HepG2 (cell line): Measurements from ENCODE around the gene RMRP. TPM values are rescaled to one million over a fixed set of nuclear protein-coding genes. Genes with fewer than 3 reads are reported as not detected.

ENCODE experiments used
- CAMTA2 ChIP-seq: sonication (generic); formaldehyde crosslinking; IDR thresholded peaks from 2 replicates; pipeline ENCODE4 v1.4.0; 2020; ENCODE audit warnings: mild to moderate bottlenecking, missing genetic modification reagents, borderline replicate concordance
- CREB1 ChIP-seq, 2 experiments: fragments of 450-650 bp in 1 of 2; IDR thresholded peaks; 2 replicates each; pipeline ENCODE4 v1.6.1; 2016 to 2017; ENCODE audit warnings: control low read depth in 1 of 2, mild to moderate bottlenecking in 1 of 2, missing compliant biosample characterization in 1 of 2, missing genetic modification characterization in 1 of 2
- ELF4 ChIP-seq: sonication (generic); formaldehyde crosslinking; IDR thresholded peaks from 2 replicates; pipeline ENCODE4 v1.5.0; 2020; ENCODE audit warnings: missing genetic modification reagents, mild to moderate bottlenecking, moderate library complexity, borderline replicate concordance
- FOXM1 ChIP-seq: sonication (generic); formaldehyde crosslinking; IDR thresholded peaks from 2 replicates; pipeline ENCODE4 v1.5.0; 2020; ENCODE audit warnings: missing genetic modification reagents
- GTF3A ChIP-seq: sonication (generic); formaldehyde crosslinking; conservative IDR thresholded peaks from 2 replicates; pipeline ENCODE4 v1.4.0; 2020; ENCODE audit warnings: mild to moderate bottlenecking, missing genetic modification reagents
- HIC2 ChIP-seq: sonication (generic); formaldehyde crosslinking; IDR thresholded peaks from 2 replicates; pipeline ENCODE4 v1.9.0; 2022; ENCODE audit warnings: low read depth, missing genetic modification reagents
- HOXA3 ChIP-seq: sonication (generic); formaldehyde crosslinking; IDR thresholded peaks from 2 replicates; pipeline ENCODE4 v1.5.0; 2020; ENCODE audit warnings: missing genetic modification reagents
- HOXA7 ChIP-seq: sonication (generic); formaldehyde crosslinking; IDR thresholded peaks from 2 replicates; pipeline ENCODE4 v1.8.1; 2022; ENCODE audit warnings: mild to moderate bottlenecking, missing genetic modification reagents, moderate library complexity
- IKZF5 ChIP-seq: IDR thresholded peaks from 2 replicates; pipeline ENCODE4 v1.6.1; 2018; ENCODE audit warnings: missing genetic modification reagents, mild to moderate bottlenecking, missing compliant biosample characterization
- MEIS1 ChIP-seq: sonication (generic); formaldehyde crosslinking; IDR thresholded peaks from 2 replicates; pipeline ENCODE4 v1.9.0; 2021; ENCODE audit warnings: mild to moderate bottlenecking, missing genetic modification reagents, moderate library complexity, borderline replicate concordance
- MTA3 ChIP-seq: sonication (generic); formaldehyde crosslinking; IDR thresholded peaks from 2 replicates; pipeline ENCODE4 v1.4.0; 2020; ENCODE audit warnings: missing genetic modification reagents
- MTF1 ChIP-seq: sonication (generic); formaldehyde crosslinking; IDR thresholded peaks from 2 replicates; pipeline ENCODE4 v1.5.0; 2020; ENCODE audit warnings: missing genetic modification reagents
- NR2F6 ChIP-seq, 2 experiments: IDR thresholded peaks; 2 replicates each; pipeline ENCODE4 v1.6.1; 2016; ENCODE audit warnings: antibody characterized with exemption in 1 of 2, mild to moderate bottlenecking in 1 of 2
- PLRG1 ChIP-seq: fragments of 450-650 bp; conservative IDR thresholded peaks from 2 replicates; pipeline ENCODE4 v1.6.1; 2016
- RNF2 ChIP-seq: fragments of 450-650 bp; conservative IDR thresholded peaks from 2 replicates; pipeline ENCODE4 v1.6.1; 2016; ENCODE audit warnings: low read depth
- SMC3 ChIP-seq: IDR thresholded peaks from 2 replicates; pipeline ENCODE4 v1.6.1; 2011; ENCODE audit warnings: low read length, improper control_type of control experiment
- SRSF4 ChIP-seq: fragments of 200-400 bp; formaldehyde crosslinking; IDR thresholded peaks from one replicate; pipeline ENCODE4 v1.6.1; 2018; ENCODE audit warnings: mild to moderate bottlenecking, low read depth, low read length, moderate library complexity; ENCODE audit not compliant: poor library complexity, severe bottlenecking
- TBX2 ChIP-seq: sonication (generic); formaldehyde crosslinking; IDR thresholded peaks from 2 replicates; pipeline ENCODE4 v1.5.0; 2020; ENCODE audit warnings: missing genetic modification reagents, mild to moderate bottlenecking, borderline replicate concordance
- U2AF1 ChIP-seq: fragments of 200-400 bp; formaldehyde crosslinking; optimal IDR thresholded peaks from 2 replicates; pipeline ENCODE3; 2017; ENCODE audit warnings: mild to moderate bottlenecking, low read depth, low read length
- ZC3H4 ChIP-seq: sonication (generic); formaldehyde crosslinking; IDR thresholded peaks from 2 replicates; pipeline ENCODE4 v1.4.0; 2020; ENCODE audit warnings: missing genetic modification reagents, borderline replicate concordance
- ZNF264 ChIP-seq: sonication (generic); formaldehyde crosslinking; IDR thresholded peaks from 2 replicates; pipeline ENCODE4 v1.4.0; 2020; ENCODE audit warnings: missing genetic modification reagents
- ZNF326 ChIP-seq: sonication (generic); formaldehyde crosslinking; IDR thresholded peaks from 2 replicates; pipeline ENCODE4 v1.4.0; 2020; ENCODE audit warnings: missing genetic modification reagents, borderline replicate concordance
- ZNF329 ChIP-seq: sonication (generic); formaldehyde crosslinking; IDR thresholded peaks from 2 replicates; pipeline ENCODE4 v1.9.0; 2021; ENCODE audit warnings: low read depth, mild to moderate bottlenecking, missing genetic modification reagents
- ZNF547 ChIP-seq: sonication (generic); formaldehyde crosslinking; IDR thresholded peaks from 2 replicates; pipeline ENCODE4 v1.5.1; 2020; ENCODE audit warnings: mild to moderate bottlenecking, missing genetic modification reagents
- ZNF674 ChIP-seq: sonication (generic); formaldehyde crosslinking; IDR thresholded peaks from 2 replicates; pipeline ENCODE4 v1.5.0; 2020; ENCODE audit warnings: low read depth, mild to moderate bottlenecking, missing genetic modification reagents
- ZSCAN25 ChIP-seq: sonication (generic); formaldehyde crosslinking; IDR thresholded peaks from 2 replicates; pipeline ENCODE4 v1.8.0; 2022; ENCODE audit warnings: mild to moderate bottlenecking, missing genetic modification reagents
- polyA plus RNA-seq, 8 experiments: library from polyadenylated mRNA; depleted of rRNA in 3 of 8; stranded (reverse) in 7 of 8; unstranded in 1 of 8; fragments of >200 nt; fragmentation: Illumina TruSeq in 4 of 8; extraction: Trizol in 4 of 8; gene quantifications; 2 replicates each; pipeline versions ENCODE4 v1.2.1 to v1.2.3, GENCODE V29; 2011 to 2016; ENCODE audit warnings: low read depth in 4 of 8, missing spikeins in 1 of 8, mixed read lengths in 1 of 8; ENCODE audit not compliant: insufficient read depth in 1 of 8
- total RNA-seq, 5 experiments: library from RNA; depleted of rRNA; stranded (reverse); fragments of >200 nt; fragmentation: Illumina TruSeq; extraction: Trizol; gene quantifications; 2 replicates each; pipeline ENCODE4 v1.2.3, GENCODE V29; 2016; ENCODE audit warnings: low read depth in 1 of 5
- TF ChIP-seq, protein P1 (sequence below): sonication (generic); formaldehyde crosslinking; IDR thresholded peaks from 2 replicates; pipeline ENCODE4 v1.8.1; 2023; ENCODE audit warnings: mild to moderate bottlenecking, inconsistent platforms, moderate library complexity, missing genetic modification reagents, borderline replicate concordance

RMRP gene
- total and polyA plus RNA-seq, 2 of the 13 experiments (the other 11 are each of a cell fraction or from before 2014, with no cell fraction given), result 51.4 to 4,025 TPM

DNA sequence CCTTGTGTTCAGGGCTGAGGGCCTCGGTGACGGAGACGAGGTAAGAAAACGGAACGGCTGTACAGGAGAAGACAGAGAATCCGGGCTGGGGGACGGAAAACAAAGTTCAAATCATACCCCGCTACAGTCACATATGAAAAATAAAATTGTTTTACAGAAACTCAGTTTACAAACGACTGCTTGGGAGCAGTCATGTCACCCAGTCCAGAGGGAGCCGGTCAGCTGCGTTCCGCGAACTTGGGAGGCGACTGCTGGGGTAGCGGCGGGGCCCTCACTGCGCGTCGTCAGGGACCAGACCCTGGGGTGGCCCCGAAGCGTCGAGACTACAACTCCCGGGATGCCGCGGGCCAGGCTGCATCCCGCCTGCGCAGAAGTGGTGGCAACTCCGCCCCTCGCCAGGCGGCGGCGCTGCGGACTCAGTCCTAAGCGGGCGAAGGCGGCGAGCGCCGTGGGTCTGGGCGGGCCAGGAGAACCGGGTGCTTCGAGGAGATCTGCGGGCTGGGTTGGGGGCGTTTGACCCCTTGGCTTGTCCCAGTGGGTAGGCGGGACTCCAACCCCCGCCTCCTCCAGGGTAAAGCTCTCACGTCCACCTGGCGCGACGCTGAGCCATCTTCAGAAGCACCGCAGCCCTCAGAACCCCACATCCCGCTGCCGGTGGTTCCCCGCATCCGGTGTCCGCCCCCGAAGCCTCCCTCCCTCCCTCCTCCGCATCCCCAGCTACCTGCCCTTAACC lies 11.1 kb downstream of the RMRP start (continued):
- 0 out of 2 replicates have a peak, but pooled peaks have one; percentile 52 for TF ChIP-seq GTF3A
- no peak for TF ChIP-seq SMC3
- 0 out of 2 replicates have a peak, but pooled peaks have one; percentile 52 for TF ChIP-seq CREB1 (IDR thresholded peaks at IDR 0.05)
- peak; percentile 56; the same call in 1 of the 2 replicates for TF ChIP-seq CREB1 (CRISPR knock-in tag; IDR thresholded peaks at IDR 0.05)
- TF ChIP-seq MTA3 (CRISPR knock-in tag), result no peak
- no peak for TF ChIP-seq SRSF4
- no peak for TF ChIP-seq ZNF674 (CRISPR knock-in tag)
- TF ChIP-seq NR2F6 (IDR thresholded peaks at IDR 0.05), result no peak
- peak; percentile 40; the same call in 1 of the 2 replicates for TF ChIP-seq NR2F6 (CRISPR knock-in tag; IDR thresholded peaks at IDR 0.05)
- 0 out of 2 replicates have a peak, but pooled peaks have one; percentile 47 for TF ChIP-seq IKZF5
- TF ChIP-seq PLRG1, result no peak
- TF ChIP-seq MTF1 (CRISPR knock-in tag), result no peak
- TF ChIP-seq TBX2 (CRISPR knock-in tag), result peak; percentile 51
- TF ChIP-seq ZNF264, result no peak
- peak; percentile 82 for TF ChIP-seq ZNF547
- TF ChIP-seq HOXA3, result peak; percentile 73; the same call in 1 of the 2 replicates
- no peak for TF ChIP-seq ZNF326 (CRISPR knock-in tag)
- no peak for TF ChIP-seq FOXM1 (CRISPR knock-in tag)
- TF ChIP-seq ELF4 (CRISPR knock-in tag), result no peak
- peak; percentile 56; the same call in 1 of the 2 replicates for TF ChIP-seq MEIS1 (CRISPR knock-in tag)
- no peak for TF ChIP-seq CAMTA2 (CRISPR knock-in tag)
- TF ChIP-seq, protein P1, sequence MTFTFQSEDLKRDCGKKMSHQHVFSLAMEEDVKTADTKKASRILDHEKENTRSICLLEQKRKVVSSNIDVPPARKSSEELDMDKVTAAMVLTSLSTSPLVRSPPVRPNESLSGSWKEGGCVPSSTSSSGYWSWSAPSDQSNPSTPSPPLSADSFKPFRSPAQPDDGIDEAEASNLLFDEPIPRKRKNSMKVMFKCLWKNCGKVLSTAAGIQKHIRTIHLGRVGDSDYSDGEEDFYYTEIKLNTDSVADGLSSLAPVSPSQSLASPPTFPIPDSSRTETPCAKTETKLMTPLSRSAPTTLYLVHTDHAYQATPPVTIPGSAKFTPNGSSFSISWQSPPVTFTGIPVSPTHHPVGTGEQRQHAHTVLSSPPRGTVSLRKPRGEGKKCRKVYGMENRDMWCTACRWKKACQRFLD (CRISPR knock-in tag), result no peak
- no peak for TF ChIP-seq ZC3H4 (CRISPR knock-in tag)
- TF ChIP-seq ZNF329, result peak; percentile 79
- peak; percentile 65; the same call in 1 of the 2 replicates for TF ChIP-seq ZSCAN25 (CRISPR knock-in tag)
- TF ChIP-seq HOXA7 (CRISPR knock-in tag), result no peak
- TF ChIP-seq HIC2 (CRISPR knock-in tag), result no peak
- no peak for TF ChIP-seq RNF2
- TF ChIP-seq U2AF1, result no peak
